ENCODE results near the gene VSTM4.

The VSTM4 gene

DNA sequence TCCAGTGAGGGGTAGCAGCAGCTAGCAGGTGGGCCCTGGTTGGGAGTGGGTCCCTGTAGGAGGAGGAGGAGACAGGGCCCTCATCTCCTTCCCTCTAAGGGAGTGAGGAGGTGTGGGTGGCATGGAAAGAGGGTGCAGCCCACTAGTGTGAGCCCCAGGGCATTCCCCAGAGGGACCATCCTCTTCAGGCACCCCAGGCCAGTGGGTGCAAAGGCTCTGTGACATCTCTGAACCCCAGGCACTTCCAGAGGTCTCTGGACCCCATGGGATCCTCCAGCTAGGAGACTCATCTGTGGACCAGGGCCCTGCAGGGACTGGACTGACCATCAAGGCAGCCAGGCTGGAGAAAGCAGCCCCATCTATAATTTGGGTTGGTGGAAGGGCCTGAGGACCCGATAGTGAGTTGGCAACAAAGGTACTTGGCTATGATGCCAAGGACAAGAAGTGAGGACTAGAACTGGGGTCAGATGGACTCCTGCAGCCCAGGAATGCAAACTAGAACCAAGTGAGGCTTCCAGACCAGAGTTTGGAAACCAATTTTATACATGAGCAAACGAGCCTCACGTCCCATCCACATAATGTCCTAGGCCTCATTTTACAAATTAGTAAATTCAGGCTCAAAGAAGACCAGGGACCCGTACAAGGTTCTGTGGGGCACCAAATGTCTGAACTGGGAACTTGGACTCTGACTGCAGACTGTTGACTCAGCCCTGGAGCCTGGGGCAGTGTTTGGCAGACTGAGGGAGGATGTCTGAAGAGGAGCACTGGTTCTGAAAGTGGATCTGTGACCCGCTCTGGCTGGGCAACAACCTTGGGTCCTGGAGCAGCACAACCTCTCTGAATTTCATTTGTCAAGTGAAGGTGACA, 1.4 kb upstream of the VSTM4 start:
- no peak for DNase-seq

DNA sequence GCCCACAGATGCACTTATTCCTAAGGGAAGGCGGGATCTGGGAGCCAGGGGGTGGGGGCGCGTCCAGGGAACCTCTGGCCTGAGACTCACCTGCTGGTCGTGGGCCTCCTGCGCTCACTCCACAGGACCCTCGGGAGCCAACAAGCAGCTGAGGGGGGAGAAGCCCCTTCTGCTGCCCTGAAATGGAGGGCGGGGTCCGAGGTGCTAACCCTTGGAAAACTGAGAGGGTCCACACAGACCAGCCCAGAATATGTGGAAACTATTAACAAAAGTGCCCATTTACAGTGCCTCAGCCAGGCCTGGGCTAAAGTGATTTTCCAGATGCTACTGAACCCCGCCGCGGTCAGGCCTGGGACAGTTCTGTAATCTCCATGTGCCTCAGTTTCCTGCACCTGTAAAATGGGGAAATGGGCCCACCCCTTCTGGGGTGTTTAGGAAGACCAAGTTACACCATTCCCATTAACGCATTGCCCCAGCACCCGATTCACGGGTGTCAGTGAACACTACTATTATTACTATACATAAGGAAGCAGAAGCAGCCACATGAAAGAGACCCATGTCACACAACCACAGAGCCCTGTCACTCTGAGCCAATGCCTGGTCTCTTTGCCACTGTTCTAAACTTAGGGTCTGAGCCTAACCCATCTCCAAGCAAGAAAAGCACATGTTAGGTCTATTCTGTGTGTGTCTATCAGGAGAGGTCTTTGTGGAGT, 630 bp upstream of the VSTM4 start:
- DNase-seq = no peak

DNA sequence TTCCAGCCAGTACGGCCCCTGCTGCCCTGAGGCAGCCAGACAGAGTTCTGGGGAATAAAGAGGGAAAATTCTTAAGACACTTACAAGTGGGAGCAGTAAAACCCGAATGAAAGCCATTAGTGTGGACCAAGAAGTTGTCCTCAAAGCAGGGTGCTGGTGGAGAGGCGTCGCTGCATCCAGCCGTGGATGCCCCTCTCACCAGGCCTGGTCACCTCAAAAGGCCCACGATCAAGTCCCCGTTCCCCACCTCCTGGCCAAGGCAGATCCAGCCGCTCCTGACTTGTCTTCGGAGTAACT, 656 bp downstream of the VSTM4 start:
- DNase-seq = no peak

DNA sequence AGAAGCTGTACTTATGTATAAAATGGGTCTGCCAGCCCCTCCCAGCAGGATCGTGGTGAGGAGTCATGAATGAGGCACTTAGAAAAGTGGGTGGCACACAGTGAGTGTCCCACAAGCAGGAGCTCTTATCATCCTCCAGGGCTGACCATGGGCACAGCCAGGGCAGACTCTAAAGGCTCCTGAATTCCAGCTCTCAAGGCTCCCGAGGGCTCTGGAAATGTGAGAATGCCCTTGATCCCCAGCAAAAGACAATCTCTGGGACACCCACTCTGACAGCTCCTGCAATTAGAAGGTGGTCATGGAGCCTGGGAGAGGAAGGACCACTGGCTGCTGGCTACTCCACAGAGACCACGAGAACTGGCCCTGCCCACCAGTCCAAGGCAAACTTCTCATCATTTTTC, 1.6 kb downstream of the VSTM4 start:
- no peak for DNase-seq

DNA sequence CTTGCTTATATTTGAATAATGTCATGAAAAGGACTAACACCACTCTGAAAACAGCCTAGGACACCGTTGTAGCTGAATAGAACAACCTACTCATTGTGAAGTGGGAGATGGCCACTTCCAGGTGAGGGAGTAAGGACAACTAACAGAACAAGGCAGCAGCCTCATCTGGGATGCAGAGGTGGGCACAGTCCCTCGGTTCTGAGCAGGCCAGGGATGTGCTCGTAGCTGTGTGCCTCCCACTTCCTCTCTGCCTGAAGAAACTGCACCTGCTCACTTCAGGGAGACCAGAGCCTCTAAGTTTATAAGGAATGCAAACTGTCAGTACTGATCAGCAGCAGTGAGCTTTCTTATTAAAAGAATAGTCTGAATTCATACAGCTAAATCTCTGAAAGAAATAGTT, 2.5 kb downstream of the VSTM4 start:
- no peak for DNase-seq

DNA sequence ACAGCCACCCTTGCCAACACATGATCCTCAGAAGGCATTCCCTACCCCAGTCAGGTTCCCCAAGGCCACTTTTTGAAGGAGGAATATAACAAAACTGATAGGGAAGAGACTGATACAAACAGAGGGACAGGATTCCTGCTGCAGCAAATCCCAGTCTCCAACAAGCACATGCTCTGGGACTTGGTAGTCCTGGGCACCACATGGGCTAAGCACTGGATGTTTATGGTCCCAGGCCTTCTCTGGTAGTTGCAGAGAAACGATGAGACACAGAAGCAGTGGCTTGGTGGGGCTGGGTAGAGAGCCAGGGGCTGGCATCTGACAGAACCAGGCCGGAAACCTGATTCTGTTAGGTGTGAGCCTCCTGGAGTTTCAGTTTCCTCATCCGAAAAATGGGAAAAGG, 3.2 kb downstream of the VSTM4 start:
- DNase-seq = no peak

DNA sequence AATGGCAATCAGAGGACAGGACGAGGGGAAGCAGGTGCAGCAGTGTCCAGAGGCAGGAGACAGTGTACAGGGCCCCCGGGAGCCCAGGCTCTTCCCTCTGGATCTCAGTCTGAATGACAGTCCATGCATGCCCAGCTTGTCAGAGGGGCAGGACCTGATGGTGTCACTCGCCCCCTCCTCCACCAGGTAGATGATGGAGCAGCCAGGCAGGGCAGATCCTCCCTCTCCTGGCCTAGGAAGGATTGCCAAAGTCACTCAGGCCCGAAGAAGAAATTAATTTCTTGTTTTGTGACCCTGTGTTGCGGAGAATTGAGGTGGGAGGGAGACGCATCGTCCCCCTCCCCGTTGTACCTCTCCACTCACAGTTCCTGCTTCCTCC, 4.0 kb downstream of the VSTM4 start:
- no peak for DNase-seq

DNA sequence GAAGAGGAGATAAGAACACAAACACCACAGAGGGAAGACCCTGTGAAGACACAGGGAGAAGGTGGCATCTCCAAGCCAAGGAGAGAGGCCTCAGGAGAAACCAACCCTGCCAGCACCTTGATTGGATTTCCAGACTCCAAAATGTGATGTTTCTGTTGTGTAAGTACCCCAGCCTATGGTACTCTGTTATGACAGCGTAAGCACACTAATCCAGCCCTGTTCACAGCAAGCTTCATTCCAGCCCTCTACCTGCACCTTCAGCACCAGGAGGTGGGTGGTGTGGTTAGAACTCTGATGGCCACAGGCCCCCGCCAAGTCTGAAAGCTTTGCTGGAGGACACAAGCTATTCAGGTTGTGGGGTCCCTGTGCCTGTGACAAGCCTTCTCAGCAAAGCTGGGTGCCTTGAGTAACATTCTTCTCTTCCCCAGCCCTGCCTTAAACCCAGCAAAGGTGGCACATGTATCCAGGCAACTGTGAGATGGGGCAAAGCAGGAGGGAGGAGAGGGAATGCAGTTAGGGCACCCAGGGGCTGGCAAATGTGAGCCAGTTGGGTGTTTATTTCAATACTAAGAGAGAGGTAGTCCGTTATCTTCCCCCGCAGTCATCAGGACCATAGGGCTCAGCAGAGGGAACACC, 4.5 kb downstream of the VSTM4 start:
- DNase-seq = no peak

DNA sequence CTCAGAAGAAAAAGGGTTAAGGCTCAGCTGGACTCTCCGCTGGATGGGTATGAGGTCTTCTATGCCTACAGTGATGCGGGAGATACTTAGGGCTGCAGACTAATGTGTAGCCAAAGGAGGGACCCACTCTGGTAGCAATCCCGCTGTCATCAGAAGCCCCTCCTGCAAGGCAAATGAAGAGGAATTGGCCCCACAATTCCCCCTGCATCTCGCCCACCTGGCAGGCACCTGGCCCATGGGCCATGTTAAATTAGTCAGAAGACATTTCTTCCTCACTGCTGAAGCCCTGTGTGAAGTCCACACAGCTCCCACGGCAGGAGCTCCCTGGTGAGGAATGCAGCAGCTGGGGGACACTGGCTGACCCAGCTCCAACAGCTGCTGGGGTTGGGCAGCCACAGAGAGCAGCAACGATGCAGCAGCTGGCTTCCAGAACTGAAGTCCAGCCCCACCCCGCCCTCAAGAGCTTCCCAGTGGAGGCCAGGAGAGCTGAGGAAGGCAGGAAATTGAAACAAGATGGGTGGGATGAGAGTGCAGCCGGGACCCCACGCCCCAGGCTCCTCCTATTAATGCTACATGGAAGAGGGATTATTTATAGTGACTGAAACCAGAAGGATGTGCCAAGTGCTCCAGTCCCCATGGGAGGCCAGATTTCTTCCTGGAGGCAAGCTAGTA, 5.5 kb downstream of the VSTM4 start:
- DNase-seq = no peak

DNA sequence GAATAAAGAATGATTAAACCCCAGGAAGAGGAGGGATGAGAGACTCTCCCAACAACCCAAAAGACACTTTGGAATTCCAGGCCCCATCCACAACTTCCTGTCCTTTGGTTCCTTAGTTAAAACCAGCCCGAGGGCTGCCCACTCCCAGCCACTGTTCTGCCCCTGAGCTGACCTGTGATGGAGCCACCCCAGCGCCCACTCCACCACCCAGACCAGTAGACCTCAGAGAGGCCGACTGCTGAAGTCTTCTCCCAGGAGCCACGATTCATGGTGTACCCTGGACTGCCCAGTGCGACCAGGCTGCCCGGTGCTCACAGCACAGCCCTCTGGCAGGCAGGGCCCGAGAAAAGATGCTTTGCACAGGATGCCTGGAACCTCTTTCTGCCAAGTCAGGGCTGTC, 6.7 kb downstream of the VSTM4 start:
- no peak for DNase-seq

DNA sequence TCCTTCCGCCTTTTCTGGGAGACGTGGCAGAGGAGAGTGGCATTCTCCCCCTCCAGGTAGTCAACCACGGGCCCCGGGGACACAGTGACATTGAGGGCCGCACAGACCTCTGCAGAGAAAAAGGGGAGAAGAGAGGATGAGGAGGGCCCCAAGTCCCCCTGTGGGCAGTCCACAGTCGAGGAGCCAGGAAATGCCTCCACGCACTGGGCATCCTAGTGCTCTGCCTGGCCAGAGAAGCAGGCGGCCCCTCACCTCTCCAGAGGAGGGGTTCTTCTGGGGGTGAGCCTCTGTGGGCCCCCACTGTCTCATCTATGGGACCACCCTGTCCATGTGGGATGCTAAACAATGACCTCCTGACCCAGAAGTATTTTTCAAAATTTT, 7.4 kb downstream of the VSTM4 start:
- no peak for DNase-seq

DNA sequence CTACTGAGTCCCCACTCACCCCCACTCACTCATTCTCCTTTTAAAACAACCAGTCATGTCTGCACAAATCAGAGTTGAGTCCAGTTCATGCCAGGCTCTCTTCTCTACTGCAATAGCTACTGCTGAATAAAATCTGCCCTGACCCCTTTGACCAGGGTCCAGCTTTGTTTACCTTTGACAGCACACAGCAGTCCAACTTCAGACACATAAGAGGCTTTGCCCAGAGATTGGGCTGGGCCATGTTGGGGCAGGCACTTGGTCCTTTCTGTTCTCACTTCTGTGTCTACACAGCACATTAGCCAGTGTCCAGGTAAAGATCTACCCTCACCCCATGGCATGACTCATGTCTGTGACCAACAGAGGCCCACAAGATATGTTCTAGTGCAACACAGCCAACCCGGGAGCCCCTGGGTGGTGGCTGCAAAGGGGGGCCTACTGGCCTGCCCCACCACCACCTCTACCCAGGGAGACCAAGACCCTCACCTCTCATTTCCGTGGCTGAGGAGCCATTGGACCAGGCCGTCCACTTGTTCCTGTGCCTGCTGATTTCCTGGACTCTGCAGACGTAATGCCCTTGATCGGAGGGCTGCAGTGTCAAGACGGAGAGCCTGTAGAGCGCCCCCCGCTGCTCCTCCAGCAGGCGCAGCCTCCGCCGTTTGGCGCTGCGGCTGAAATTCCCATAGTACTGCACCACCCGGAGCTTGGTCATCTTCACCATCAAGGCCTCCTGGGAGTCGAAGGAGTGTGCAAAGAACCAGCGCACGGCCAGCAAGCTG, 8.0 kb downstream of the VSTM4 start:
- no peak for DNase-seq

DNA sequence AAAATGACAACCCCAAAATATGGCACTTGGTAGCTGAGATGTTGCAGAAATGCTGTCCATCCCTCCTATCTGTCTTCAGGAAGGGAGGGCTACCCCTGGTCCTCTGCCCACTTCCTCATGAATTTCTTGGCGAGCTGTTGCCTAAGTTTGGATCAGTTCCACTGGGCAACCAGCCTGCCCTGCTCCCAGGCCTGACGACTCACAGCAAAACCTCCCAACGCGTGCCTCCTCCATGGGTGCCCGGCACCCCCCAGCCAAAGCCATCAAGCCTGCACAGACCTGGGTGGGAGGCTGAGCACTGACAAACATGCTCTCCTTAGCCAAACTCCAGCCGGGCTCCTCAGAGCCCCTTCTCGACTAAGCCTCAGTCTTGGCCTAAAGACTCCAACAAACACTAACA, 8.9 kb downstream of the VSTM4 start:
- no peak for DNase-seq

DNA sequence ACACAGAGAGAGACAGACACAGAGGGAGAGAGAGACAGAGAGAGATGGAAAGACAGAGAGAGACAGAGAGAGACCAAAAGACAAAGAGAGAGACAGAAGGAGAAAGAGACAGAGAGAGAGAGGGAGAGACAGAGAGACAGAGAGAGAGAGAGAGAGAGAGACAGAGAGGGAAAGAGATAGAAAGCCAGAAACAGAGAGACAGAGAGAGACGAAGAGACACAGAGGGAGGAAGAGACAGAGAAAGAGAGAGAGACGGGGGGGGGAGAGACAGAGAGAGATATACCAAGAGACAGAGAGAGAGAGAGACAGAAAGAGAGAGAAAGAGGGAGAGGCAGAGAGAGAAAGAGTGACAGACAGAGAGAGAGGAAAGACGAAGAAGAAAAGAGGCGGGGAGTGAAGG, 10.2 kb downstream of the VSTM4 start:
- no peak for DNase-seq

DNA sequence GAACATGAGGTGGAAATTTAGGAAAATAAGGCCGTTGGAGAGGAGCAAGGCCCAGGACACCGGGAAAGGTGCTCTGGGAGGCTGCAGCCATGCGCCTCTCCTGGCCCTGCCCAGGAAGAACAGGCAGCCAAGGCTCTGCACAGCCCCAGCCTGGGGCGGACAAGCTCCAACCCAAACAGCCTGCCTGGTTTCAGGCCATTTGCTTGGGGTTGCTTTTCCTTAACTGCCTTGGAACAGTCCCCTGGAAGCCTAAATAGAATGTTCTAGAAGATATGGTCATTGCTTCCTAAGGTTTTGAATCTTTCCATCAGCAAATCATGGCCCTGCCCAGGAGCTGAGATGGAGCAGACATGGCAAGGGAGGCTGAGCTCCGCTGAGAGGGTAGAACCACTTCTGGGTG, 11.0 kb downstream of the VSTM4 start:
- DNase-seq = no peak

DNA sequence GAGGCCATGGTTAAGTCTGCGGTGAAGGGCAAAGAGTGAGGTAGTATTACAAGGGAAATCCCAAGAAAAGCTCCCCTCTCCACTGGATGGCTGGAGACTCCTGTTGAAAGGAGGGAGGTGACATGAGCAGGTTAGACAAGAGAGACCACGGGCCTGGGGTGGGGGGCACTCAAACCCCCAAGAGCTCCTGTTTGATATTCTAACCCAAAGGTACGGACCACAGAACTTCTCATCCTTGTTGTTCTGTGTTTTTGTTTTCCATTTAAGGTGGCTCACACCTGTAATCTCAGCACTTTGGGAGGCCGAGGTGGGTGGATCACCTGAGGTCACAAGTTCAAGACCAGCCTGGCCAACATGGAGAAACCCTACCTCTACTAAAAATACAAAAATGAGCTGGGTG, 11.6 kb downstream of the VSTM4 start:
- DNase-seq = no peak

DNA sequence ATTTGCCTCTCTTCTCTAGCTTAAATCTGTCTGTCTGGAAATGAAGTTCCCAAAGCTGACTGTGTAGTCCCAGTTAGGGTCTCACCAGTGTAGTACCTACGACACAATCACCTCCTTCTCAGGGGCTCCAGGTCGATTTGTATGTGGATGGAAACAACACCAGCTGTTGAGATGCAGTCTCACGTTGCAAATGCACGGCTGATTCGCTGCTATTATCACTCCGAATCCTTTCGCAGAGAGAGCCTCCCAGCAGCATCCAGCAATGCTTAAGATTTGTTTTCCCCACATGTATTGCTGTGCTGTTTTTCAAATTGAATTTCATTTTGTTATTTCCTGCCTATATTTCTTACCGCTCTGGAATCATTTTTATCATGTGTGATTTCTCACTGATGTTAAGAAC, 16.3 kb downstream of the VSTM4 start:
- no peak for DNase-seq

DNA sequence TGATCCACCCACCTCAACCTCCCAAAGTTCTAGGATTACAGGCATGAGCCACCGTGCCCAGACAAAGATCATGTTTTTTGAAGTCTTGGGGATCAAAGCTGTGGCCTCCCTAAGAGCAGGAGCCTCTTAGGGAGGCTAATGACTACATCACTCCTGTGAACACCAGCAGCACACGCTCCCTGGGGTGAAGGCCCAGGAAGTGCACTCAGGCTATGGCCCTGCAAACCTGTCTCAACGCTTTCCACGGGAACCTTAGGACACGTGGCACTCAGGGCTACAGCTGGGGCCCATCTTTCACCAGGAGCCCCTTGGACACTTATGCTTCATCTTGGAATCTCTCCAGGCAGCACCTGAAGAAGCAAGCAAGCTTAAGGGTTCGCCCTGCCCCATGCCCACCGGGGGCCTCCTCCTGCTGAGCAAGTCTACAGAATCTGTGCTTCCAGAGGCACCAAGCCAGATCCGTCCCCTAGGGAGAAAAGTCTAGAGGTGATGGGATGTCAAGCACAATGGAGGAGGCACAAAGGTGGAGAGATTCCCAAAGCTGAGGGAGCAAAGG, 18.4 kb downstream of the VSTM4 start:
- no peak for DNase-seq

DNA sequence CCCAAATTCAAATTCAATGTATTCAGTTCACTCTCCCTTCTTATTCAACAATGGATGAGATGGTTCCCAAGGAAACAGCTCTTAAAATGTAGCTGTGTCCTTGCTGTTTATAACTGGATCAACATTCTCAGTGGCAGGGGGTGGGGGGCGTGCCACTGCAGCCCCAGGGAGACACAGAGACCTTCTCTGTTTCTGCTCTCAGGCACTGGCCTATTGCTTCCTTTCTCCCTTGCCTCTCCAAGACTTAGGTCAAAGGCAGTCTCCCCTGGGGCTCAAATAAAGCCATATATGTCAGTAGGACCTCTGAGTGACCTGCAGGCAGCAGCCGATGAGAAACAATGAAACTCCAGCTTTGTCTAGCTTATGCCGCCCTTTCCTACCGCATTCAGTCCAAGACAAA, 20.7 kb downstream of the VSTM4 start:
- DNase-seq = no peak

DNA sequence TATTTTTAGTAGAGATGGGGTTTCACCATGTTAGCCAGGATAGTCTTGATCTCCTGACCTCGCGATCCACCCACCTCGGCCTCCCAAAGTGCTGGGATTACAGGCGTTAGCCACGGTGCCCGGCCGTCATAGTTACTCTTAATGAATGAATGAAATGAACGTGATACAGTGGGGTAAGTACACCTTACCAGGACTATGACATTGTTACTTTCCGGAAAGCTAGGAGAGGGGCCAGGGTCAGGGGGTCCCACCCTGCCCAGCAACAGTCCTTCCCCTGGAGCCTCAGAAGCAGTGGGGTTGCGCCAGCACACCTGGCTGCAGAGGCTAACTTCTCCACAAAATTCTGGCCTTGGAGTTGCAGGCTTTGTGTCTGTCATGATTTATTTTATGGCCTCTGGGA, 21.4 kb downstream of the VSTM4 start:
- no peak for DNase-seq

DNA sequence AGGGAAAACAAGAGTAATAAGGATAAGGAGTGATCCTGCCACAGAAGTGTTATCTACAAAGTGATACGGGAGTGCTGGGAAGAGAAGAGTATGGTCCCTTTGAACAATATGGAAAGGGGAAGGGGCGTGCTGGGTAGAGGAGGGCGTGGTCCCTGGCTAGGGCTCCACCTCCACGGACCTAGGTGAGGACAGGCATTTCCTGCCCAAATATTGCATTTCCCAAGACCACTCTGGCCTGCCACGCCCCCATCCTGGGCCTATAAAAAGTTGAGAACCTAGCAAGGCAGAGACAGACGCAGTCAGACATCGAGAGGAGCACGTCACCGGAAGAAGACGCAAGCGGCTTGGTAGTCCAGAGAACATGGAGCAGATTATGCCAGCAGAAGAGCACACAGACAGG, 22.8 kb downstream of the VSTM4 start:
- DNase-seq = no peak

DNA sequence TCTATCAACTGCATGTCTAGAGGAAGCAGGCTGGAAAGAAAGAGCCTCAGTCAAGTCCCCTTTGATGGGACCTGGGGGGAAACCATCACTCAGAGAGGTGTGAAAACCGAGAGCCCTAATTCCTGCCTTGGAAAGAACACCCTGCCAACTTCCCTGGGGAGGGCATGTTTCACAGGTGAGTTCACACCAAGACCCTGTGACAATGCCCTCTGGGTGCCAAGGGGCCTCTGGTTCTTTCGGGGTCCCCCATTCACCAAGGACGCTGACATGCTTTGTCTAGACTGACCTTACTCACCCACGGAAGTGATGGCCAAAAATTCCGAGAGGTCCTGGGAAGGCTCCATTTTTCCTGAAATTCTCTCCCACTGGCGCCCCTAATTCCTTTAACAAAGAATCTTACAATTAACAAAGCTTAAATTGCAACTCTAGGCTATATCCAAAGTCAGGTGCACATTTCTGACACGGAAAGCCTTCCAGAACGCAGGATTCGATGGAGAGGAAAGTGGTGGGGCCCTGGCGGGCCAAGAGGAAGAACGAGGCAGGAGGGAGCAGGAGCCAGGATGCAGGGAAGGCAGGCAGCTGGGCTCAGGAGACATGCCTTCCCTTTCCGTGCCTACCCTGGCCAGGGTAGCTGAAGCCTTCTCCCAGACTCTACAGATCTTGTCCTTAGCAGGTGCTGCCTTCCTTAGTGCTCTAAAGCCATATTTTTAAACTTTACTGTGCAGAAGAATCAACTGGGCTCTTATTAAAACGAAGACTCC, 23.7 kb downstream of the VSTM4 start:
- DNase-seq = no peak
